NT2/D1 (cell line): ENCODE data around the gene KCNE3.

Source experiments
- SUZ12 ChIP-seq: IDR thresholded peaks from 2 replicates; pipeline ENCODE4 v1.6.1; 2011; ENCODE audit not compliant: insufficient read length, insufficient read depth; ENCODE audit errors: extremely low read depth
- YY1 ChIP-seq: IDR thresholded peaks from 2 replicates; pipeline ENCODE4 v1.6.1; 2011; ENCODE audit not compliant: insufficient read length, insufficient read depth

DNA sequence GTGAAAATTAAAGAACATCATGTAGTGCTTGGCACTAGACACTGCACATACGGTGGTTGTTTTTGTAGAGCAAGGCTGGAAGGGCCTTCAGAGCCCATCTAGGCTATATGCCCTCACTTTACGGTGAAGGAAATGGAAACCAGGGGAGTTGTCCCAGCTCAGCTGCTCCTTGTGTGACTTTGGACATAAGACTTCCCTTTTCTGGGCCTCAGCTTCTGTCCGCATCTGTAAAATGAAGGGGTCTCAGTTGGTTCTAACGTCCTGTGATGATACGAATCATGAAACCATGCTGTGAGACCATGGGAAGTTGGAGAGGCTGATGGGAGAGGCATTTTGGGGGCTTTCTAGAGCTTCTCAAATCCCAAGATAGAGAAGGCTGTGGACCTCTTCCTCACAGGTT lies 4.7 kb downstream of the KCNE3 start:
- TF ChIP-seq YY1: no peak
- no peak for TF ChIP-seq SUZ12
